GM12801 (cell line): Measurements from ENCODE around the gene ARTN.

Experiments used
- CTCF ChIP-seq: IDR thresholded peaks from one replicate; pipeline ENCODE4 v1.5.1; 2011; ENCODE audit warnings: control low read depth; ENCODE audit not compliant: insufficient read length; ENCODE audit errors: extremely low read depth

ARTN gene

GRCh38 chr1:43961692-43962091, 28.1 kb downstream of the ARTN start:
- no peak for TF ChIP-seq CTCF

GRCh38 chr1:43962324-43962723, 28.7 kb downstream of the ARTN start:
- no peak for TF ChIP-seq CTCF

GRCh38 chr1:43963006-43963405, 29.4 kb downstream of the ARTN start:
- TF ChIP-seq CTCF = no peak

- TF ChIP-seq CTCF = no peak
These were observed 30.3 kb downstream of the ARTN start for GRCh38 chr1:43963890-43964289.

- no peak for TF ChIP-seq CTCF
These were observed 31.7 kb downstream of the ARTN start for GRCh38 chr1:43965316-43965715.

- TF ChIP-seq CTCF = no peak
These were observed 34.8 kb downstream of the ARTN start for GRCh38 chr1:43968348-43968948.

- no peak for TF ChIP-seq CTCF
These were observed 35.8 kb downstream of the ARTN start for GRCh38 chr1:43969416-43969745.
